Measurements from ENCODE around the gene NAALADL2. TPM values are rescaled to one million over a fixed set of nuclear protein-coding genes. Genes with fewer than 3 reads are reported as not detected.

The NAALADL2 gene
- total RNA-seq, 1 experiment from 2014 or later: 1.9 TPM

GRCh38 chr3:175150812-175151401, 291.8 kb downstream of the NAALADL2 start:
- H3F3A ChIP-seq (ENCODE audit: low read length, unreplicated experiment): peaks cover 11% of the 10 kb centered on the region
- TF ChIP-seq EZH2phosphoT487 (IDR thresholded peaks at IDR 0.05; ENCODE audit: borderline replicate concordance, low read length) (no peak), EZH2 (IDR thresholded peaks at IDR 0.05; ENCODE audit: low read length, unreplicated experiment) (no peak), CTCF (conservative IDR thresholded peaks at IDR 0.05; ENCODE audit: low read depth, low read length) (no peak)
- H4K20me1 ChIP-seq (ENCODE audit: low read length): no peaks in the 10 kb centered on the region
- peak overlapping the region; percentile 13; the same call in 1 of the 2 replicates for H2AFZ ChIP-seq (ENCODE audit: low read length)
- peaks cover 26% of the 10 kb centered on the region for H3K4me1 ChIP-seq (ENCODE audit: insufficient read depth, low read length)
- intact Hi-C loops (cut with micrococcal nuclease): loop anchor here (1.0 to 10.0 kb wide), 13 partner anchors 22 to 1284 kb away; no protein-coding TSS in a partner anchor
- H3K27ac ChIP-seq (ENCODE audit: low read length): peak overlapping the region; percentile 91
- peak; percentile 96 for DNase-seq
- ChIA-PET CTCF (interaction anchor here (0.9 kb wide), 1 partner anchor 86 kb away, joined by 3 read pairs; no protein-coding TSS in a partner anchor), POLR2A (ENCODE audit: unreplicated experiment) (interaction anchor here (0.6 to 0.7 kb wide), 2 partner anchors 14 to 68 kb away, joined by 3 read pairs; no protein-coding TSS in a partner anchor)
- H3K4me3 ChIP-seq (ENCODE audit: low read length): peak overlapping the region; percentile 21; the same call in 1 of the 2 replicates
- no peaks in the 10 kb centered on the region for H3K9me3 ChIP-seq (ENCODE audit: low read length)
- no peaks in the 10 kb centered on the region for H3K79me2 ChIP-seq (ENCODE audit: low read length)
- no peaks in the 10 kb centered on the region for H3K27me3 ChIP-seq (ENCODE audit: low read length)
- H3K9ac ChIP-seq (ENCODE audit: low read length): peak overlapping the region; percentile 58
- ATAC-seq: peak; percentile 87
- BruUV-seq (replicated peaks): no TSS peak
- peak overlapping the region; percentile 62 for H3K4me2 ChIP-seq (ENCODE audit: low read length)
- H3K36me3 ChIP-seq (ENCODE audit: low read depth, low read length): no peaks in the 10 kb centered on the region
- H3K9me2 ChIP-seq (replicated peaks; ENCODE audit: low read length): no peaks in the 10 kb centered on the region

GRCh38 chr3:175153595-175153994, 294.5 kb downstream of the NAALADL2 start:
- H2AFZ ChIP-seq (ENCODE audit: low read length): no peak overlapping the region
- no peaks in the 10 kb centered on the region for H3K27me3 ChIP-seq (ENCODE audit: low read length)
- POLR2A ChIA-PET (ENCODE audit: unreplicated experiment): no interaction called here
- H3K27ac ChIP-seq (ENCODE audit: low read length): no peak overlapping the region
- no peak for ATAC-seq
- peaks cover 26% of the 10 kb centered on the region for H3K4me1 ChIP-seq (ENCODE audit: insufficient read depth, low read length)
- TF ChIP-seq EZH2phosphoT487 (IDR thresholded peaks at IDR 0.05; ENCODE audit: borderline replicate concordance, low read length) (no peak), CTCF (conservative IDR thresholded peaks at IDR 0.05; ENCODE audit: low read depth, low read length) (no peak), EZH2 (IDR thresholded peaks at IDR 0.05; ENCODE audit: low read length, unreplicated experiment) (no peak)
- CTCF ChIA-PET: no interaction called here
- no peak for DNase-seq
- no TSS peak for BruUV-seq (replicated peaks)
- no peak overlapping the region for H3K9ac ChIP-seq (ENCODE audit: low read length)
- H3K36me3 ChIP-seq (ENCODE audit: low read depth, low read length): no peaks in the 10 kb centered on the region
- no peaks in the 10 kb centered on the region for H3K9me2 ChIP-seq (replicated peaks; ENCODE audit: low read length)
- intact Hi-C loops (cut with micrococcal nuclease): loop anchor here (5.0 to 10.0 kb wide), 5 partner anchors 39 to 1281 kb away; no protein-coding TSS in a partner anchor
- H3K79me2 ChIP-seq (ENCODE audit: low read length): no peaks in the 10 kb centered on the region
- H3F3A ChIP-seq (ENCODE audit: low read length, unreplicated experiment): peaks cover 11% of the 10 kb centered on the region
- H3K4me3 ChIP-seq (ENCODE audit: low read length): no peak overlapping the region
- no peaks in the 10 kb centered on the region for H3K9me3 ChIP-seq (ENCODE audit: low read length)
- H4K20me1 ChIP-seq (ENCODE audit: low read length): no peaks in the 10 kb centered on the region
- H3K4me2 ChIP-seq (ENCODE audit: low read length): no peak overlapping the region

- H3K9ac ChIP-seq (ENCODE audit: low read length): no peak overlapping the region
- no peaks in the 10 kb centered on the region for H3K9me3 ChIP-seq (ENCODE audit: low read length)
- peaks cover 17% of the 10 kb centered on the region for H3K4me1 ChIP-seq (ENCODE audit: insufficient read depth, low read length)
- H3K9me2 ChIP-seq (replicated peaks; ENCODE audit: low read length): no peaks in the 10 kb centered on the region
- ChIA-PET CTCF (no interaction called here), POLR2A (ENCODE audit: unreplicated experiment) (no interaction called here)
- H3K4me2 ChIP-seq (ENCODE audit: low read length): no peak overlapping the region
- H3K27me3 ChIP-seq (ENCODE audit: low read length): no peaks in the 10 kb centered on the region
- H2AFZ ChIP-seq (ENCODE audit: low read length): no peak overlapping the region
- no peak overlapping the region for H3K27ac ChIP-seq (ENCODE audit: low read length)
- BruUV-seq (replicated peaks): no TSS peak
- intact Hi-C loops (cut with micrococcal nuclease): loop anchor here (10.0 kb wide), 3 partner anchors 450 to 1280 kb away; no protein-coding TSS in a partner anchor
- H3F3A ChIP-seq (ENCODE audit: low read length, unreplicated experiment): peaks cover 11% of the 10 kb centered on the region
- no peak overlapping the region for H3K4me3 ChIP-seq (ENCODE audit: low read length)
- no peak for DNase-seq
- H3K36me3 ChIP-seq (ENCODE audit: low read depth, low read length): no peaks in the 10 kb centered on the region
- H3K79me2 ChIP-seq (ENCODE audit: low read length): no peaks in the 10 kb centered on the region
- no peak for ATAC-seq
- no peak for TF ChIP-seq EZH2 (IDR thresholded peaks at IDR 0.05; ENCODE audit: low read length, unreplicated experiment)
- no peak for TF ChIP-seq EZH2phosphoT487 (IDR thresholded peaks at IDR 0.05; ENCODE audit: borderline replicate concordance, low read length)
- no peak for TF ChIP-seq CTCF (conservative IDR thresholded peaks at IDR 0.05; ENCODE audit: low read depth, low read length)
- no peaks in the 10 kb centered on the region for H4K20me1 ChIP-seq (ENCODE audit: low read length)
Observed at GRCh38 chr3:175155172-175155571, 296.0 kb downstream of the NAALADL2 start.
